Renal cortex interstitium (tissue), 11 donors: ENCODE measurements around the gene BNC2. TPM values are rescaled to one million over a fixed set of nuclear protein-coding genes. Genes with fewer than 3 reads are reported as not detected.

Experiments
- DNase-seq, 11 donors: peaks; one replicate each; pipeline ENCODE4 v3.0.0-alpha.2; 2013; ENCODE audit warnings: low read depth in 9 of 11, low spot score in 4 of 11; ENCODE audit errors: extremely low read depth in 1 of 11
- polyA plus RNA-seq, 3 donors: library from polyadenylated mRNA; unstranded; fragments of 120-200 nt; gene quantifications; one replicate each; pipeline ENCODE4 v1.2.1, GENCODE V29; 2013; ENCODE audit not compliant: insufficient read length in 3 of 3

Gene BNC2
- polyA plus RNA-seq, 3 donors = 8.9 to 10.2 (median 9.8) TPM

DNA sequence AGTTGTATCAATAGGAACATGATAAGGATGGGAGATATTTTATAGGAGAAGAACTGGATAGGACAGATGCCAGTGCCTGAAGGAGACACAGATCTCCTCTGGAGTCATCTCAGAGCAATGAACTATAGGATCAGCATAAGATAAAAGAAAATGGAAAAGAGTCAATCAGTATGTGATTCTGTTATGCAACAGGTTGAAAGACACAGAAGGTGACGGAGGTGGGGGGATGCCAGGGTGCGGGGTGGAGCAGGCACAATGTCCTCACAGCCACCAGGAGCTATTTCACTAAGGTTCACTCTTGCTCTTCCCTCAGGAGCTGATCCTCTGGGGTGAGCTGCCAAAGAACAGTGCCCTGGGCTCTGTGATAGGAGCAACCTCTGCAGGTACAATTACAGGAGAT is 179.8 kb downstream of the BNC2 start:
- no peak for DNase-seq

DNA sequence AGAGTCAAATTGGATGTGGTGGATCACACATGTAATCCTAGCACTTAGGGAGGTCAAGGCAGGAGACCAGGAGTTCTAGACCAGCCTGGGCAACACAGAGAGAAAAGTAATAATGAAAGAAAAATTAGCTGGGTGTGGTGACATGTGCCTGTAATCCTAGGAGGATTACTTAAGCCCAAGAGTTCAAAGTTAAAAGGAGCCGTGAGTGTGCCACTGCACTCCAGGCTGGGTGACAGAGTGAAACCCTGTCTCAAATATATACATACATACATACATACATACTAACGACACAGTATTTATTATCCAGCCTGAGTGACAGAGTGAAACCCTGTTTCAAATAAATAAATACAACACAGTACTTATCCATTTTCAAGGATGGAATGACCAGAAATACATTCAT is 180.3 kb downstream of the BNC2 start:
- DNase-seq = no peak

DNA sequence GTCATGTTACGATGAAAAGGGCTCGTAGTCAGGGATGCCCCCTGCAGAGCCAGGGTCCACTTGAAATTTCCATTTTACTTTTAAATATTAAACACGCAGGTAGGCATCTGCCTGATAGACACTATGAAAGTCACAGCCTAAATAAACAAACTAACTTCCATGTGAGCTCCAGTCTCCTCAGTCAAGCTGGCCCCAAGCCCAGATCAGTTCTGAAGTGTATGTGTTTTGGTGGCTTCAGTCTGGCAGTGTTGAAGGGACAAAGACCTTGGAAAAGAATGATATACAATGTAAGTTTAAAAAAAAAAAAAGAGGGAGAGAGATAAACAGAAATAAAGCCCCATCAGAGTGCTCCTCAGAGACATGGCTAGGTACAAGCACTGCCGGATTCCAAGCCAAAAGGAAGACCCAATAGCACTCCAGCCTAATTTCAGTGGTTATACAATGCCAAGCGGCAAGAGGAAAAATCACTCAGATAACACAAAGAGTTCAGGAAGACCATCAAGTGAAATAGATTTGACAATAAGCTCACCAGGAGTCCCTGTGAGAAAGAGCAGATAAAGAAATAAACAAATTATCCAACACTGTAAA is 181.0 kb downstream of the BNC2 start:
- DNase-seq = no peak

DNA sequence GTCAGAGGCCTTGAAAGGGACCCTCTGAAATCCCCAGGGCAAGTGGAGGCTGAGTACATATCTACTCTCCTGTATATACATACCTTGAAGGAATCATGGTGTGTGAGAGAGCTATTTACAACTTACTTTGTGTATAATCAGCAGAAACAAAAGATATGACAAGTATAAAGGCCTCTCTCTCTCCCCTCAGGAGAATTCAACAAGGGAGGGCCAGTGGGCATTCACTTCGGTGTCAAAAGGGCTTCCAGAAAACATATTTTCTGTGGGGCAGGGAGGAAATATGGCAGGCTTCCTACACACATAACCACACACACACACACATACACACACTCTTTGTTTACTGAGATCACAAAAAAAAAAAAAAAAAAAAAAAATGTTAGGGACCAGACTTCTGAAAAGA is 181.7 kb downstream of the BNC2 start:
- DNase-seq = no peak

DNA sequence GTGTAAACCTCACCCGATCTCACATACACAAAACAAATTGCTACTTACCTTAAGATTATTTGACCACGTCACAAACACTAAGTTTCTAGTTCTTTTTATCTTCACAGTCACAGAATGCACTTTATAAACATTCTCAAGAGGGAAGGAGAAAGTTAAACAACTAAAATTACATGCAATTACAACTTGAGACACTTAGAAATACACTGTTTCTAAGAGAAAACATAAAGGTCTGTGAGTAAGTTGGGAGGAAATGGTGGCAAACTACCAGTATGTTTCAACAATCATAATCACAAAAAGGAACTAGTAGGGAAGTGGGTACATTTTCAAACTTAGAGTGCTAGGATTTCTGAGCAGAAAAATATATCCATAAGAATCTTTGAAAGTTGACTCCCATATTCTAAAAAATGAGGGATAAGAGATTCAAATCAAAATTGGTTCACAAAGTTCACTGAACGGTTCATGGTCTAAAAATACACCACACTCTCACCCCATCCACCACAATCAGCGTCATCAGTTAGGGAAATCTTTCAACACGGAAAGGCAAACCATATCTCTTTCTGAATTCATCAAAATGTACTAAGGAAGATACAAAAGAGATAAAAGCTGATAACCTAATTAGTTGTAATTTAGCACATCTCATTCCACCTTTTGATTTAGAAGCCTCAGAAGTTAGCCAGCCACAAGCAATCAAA is 182.6 kb downstream of the BNC2 start:
- no peak for DNase-seq

DNA sequence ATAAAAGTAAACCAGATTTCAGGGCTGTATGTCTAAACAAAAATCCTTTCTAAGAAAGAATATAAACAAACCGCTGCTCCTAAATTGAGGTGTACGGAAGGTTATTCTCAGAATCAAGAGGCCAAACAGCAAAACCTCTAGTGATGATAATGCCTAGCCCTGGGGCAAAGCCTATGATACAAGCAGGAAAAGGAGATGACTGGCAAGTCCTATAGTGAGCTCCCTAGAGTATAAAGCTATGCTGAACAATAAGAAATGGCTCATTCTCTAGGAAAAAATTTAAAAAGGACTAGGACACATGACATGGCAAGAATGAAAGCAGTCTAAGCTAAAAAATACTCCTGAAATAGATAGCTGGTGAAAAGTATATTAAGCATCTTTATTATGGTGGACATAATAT is 187.1 kb downstream of the BNC2 start:
- DNase-seq = no peak

DNA sequence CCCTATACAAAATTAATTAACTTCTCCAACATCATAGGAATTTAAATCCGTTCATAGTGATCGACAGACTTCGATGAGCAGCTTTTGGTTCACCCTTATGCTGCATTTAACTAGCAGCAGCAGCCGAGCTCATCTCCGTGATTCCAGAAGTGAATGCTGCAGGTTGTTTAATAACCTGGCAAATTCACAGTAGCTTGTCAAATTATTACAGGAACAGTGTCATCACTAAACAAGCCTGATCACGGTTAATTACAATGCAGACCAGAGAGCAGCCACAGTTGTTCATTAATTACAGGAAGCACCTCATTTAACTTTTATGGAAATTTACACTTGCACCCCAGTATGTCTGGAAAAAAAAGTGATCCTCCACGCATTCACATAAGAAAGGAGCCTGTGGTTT is 188.2 kb downstream of the BNC2 start:
- no peak for DNase-seq

DNA sequence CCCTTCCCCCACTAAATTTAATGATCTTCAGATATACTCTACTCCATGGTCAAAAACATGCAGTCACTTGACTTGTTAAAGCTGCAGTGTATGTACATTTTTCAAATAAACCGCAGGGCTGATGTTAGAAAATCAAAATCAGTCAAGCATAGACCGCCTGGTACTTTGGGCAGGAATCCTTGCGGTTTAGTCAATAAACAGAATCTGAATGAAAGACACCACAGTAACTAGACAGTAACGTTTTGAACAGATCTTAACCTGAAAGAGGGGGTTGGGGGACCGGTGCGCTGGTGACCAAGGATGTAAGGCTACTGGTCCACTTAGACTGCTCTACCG is 188.8 kb downstream of the BNC2 start:
- no peak for DNase-seq

DNA sequence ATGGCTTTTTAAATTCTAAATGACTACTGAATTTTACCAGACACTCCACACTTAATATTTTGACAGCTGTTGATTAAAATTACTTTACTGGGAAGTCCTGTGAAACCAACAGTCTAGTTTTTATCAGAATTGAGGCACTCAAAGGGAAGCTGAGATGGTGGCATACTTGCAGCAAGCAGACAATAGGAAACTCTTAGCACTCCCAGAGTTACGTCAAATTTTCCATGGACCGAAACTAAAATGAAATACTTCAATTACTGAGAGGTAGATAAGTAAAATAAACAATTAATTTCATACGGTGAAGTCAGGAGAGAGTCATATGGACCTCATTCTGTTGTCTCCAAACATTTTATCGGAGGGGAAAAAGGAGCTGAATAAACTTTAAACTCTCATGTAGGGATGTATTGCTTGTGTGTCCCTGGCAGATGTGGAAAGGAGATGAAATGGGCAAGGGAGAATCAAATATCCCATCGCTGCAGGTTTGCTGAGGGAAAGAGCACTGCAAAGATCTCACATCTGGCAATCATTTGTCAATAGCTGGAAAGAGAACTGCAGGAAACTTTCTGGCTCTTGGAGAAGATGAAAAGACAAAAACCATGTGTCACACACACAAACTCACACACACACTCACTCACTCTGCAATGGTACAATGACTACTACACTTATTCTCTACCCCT is 189.4 kb downstream of the BNC2 start:
- no peak for DNase-seq

DNA sequence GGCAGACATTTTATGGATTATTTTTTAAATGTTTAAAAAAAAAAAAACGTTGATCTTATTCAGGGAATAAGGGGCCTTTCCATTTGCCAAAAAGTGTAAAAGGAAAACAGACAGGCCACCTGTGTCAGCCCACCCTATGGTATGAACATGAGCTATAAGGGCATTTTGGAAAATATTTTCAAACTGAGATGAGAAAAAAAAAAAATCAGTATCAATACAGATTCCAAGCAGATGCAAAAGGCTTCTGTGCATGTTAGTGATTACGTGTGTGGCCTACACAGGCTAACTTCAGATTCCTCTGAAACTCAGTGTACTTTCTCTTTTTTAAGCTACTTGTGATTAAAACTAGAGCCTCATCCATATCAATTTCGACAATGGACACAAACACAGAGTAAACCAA is 189.9 kb downstream of the BNC2 start:
- no peak for DNase-seq

DNA sequence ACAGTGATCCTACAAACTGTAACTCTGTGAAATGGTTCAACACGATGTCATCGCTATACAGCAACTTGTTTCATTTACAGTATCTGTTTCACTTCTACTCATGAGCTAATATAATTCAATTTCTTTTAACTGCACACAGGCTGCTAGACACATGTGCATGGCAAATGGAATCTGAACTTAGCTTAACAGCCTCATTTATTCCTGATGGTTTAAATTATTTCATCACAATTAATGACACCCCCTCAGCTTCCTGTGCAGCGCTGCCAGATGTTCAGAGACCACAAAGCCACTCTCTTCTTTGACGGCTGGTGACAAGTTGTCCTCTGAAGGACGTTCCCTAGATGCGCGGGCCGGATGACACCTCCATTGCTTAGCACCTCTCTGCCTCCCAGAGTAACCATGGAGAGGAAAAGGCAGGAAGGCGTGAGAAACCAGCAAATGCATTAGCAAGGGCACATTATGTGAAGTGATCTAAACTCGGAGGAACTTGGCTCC is 191.1 kb downstream of the BNC2 start:
- DNase-seq = no peak

DNA sequence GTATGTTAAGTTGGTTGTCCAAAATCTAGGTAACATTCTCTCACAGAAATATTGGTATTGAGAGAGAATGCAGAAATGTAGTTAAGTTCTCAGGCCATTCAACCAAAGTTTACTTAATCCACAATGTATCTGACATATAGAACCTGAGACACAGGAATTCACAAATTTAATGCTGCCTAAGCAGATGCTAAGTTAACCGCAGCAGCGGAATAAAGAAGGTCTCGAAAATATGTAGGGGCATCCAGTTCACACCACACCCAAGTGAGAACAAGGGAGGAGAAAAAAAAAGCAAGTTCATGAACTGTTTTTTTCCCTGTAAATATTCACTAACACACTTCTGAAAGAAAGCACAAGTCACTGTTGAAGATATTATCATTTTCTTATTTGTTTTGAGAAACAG is 194.0 kb downstream of the BNC2 start:
- DNase-seq = no peak

DNA sequence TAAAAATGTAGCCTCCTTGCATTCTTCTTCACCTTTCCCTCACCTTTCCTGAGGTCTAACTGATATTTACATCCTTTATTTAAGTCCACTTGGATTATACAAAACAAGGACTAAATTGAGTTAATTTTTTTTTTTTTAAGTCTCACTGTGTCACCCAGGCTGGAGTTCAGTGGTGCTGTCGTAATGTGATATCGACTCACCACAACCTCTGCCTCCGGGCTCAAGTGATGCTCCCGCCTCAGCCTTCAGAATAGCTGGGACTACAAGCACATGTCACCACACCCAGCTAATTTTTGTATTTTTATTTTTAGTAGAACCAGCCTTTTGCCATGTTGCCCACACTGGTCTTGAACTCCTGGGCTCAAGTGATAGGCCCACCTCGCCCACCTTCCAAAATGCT is 195.3 kb downstream of the BNC2 start:
- DNase-seq = no peak

DNA sequence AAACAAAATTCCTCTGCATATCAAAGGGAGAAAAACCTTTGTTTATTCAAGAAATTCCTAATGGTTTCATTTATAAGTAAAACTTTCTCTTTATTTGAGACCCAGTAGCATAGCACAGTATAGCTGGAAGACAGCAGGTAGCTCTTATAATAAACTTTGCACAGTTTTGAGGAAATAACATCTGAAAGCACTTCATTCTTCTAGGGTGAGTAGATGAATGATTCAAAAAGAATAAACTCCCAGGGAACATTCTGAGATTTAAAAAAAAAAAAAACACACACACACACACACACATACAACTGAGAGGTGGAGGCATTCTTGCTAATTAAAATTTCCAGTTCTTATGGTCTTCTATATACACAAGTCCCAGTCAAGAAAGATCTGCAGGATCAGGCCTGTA is 197.3 kb downstream of the BNC2 start:
- no peak for DNase-seq

DNA sequence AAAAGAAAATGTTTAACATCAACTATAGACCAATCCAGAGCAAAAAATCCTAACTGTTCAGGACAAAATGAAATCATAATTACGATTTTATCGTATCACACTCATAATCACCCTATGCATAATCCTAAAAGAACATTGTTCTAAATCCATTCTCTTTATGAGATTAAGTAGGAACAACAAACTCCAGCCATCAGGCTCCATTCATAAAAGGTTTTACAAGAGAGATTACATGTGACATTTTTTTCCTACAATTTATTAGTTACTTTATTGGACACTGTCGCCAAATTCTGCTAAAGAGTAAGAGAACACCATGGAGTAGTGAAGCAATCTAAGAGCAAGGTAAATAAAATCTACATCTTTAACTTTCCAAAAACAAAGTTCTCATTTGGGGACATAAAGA is 198.0 kb downstream of the BNC2 start:
- no peak for DNase-seq

DNA sequence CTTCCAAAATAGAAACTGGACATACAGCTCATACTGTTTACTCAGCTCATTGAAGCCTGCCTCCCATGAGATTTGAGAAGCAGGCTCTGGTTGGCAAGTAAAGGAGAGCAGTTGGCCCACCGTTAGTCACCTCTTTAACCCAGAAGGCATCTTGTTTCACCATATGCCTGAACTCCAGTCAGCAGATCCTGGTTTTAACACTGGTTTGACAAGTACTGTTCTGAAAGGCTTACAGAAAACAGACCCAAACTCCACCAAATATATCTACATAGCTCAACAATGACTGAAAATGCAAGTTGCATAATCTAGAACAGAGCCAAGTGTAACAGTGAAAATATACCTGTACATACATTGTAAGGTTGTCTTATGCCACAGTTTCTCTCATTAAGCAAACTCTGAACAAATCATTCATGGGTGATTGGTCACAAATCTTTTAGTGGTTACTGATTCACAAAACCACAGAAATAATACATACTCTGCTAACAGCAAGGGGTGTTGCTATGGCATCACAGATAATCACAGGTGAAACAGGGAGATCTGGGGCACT is 198.8 kb downstream of the BNC2 start:
- peak in 3 of 11 donors; percentile 28 to 34 (median 33) for DNase-seq

DNA sequence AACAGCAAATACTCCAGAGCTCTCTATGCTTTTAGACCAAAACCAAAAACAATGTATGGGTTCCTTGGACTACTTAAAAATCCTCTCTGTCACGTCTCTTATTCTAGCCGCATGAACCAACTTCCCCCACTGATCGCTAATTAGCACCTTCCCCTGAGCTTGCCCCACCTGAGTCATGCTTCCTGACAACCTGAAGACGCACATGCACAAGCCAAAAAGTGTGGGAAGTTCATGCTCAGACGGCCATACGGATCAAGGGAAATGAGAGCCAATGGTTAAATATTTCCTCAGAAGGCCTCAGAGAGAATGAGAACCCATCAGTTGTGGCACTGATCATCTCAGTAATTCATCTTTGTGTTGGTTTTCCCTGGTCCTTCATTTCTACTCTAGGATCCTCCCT is 199.7 kb downstream of the BNC2 start:
- no peak for DNase-seq

DNA sequence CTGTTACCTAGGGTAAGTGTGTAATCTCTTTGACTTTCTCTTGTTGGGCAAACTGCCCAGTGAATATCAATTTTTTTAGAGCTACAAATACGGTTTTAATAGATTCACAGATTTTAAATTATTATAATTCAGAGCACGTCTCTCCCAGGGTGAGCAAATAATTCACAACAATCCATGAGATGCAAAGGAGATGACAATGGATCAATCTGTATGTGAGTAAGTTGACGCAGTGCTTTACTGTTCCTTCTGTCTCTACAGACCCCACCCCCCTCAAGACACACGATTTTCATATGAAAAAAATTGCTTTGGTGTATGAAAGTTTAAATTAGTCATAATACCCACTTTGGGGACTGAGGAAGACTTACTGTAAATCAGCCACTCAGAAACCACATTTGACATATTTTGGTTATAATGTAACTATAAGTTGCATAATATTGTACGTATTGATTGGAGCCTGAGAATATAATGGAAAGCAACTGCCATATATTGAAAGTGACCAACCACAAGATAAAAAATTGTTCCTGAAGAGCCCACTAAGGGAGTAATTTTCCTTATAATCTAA is 201.7 kb downstream of the BNC2 start:
- DNase-seq = no peak

DNA sequence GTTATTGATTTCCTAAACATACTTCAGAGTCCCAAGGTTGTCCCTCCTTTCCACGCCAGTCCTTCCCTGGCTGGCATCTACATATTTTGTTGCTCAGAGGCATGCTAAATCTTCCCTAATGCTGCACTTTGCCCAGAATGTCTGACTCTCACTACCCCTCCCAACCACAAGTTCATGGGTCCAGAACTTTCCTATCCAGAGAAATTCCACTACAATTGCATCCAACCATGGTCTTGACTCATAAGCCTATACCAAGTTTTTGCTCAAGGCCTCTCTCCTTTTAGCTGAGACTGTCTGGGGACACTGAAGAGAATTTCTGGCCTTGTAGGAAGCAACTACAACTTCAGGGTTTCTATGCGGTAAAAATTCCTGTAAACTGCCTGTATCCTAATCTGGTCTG is 206.3 kb downstream of the BNC2 start:
- no peak for DNase-seq

DNA sequence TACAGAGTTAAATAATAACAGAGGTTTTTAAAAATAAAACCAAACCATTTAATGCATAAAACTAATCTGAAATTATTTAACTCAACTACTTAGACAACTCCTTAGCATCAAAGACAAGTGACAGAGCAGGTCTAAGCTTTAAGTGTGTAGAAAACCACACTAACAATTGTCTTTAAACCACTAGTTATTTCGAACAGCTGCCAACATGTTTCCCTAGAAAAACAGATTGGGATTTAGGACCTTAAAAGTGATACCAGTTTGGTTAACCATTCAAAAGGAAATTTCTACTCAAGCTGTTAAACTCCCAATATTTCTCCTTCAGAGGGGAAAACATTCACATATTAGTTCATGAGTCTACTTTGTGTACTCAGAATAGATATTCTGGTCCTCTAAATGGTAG is 208.7 kb downstream of the BNC2 start:
- no peak for DNase-seq
